Fibroblast of lung (primary cell): Measurements from ENCODE around the gene KLHL33. TPM values are rescaled to one million over a fixed set of nuclear protein-coding genes. Genes with fewer than 3 reads are reported as not detected.

Experiments
- DNase-seq, 2 donors: peaks; one replicate each; pipeline versions ENCODE4 v3.0.0 to v3.0.0-alpha.2; 2010; ENCODE audit warnings: low read depth in 2 of 2
- H2AFZ ChIP-seq: 2 replicates; pipeline ENCODE4 v1.5.1; 2012; ENCODE audit warnings: low read length, control low read depth, inconsistent platforms
- H3K27ac ChIP-seq: 2 replicates; pipeline ENCODE4 v1.5.1; 2011; ENCODE audit warnings: low read length, control low read depth; ENCODE audit not compliant: insufficient read depth
- H3K27me3 ChIP-seq: 2 replicates; pipeline ENCODE4 v1.5.1; 2011; ENCODE audit warnings: mild to moderate bottlenecking, low read length; ENCODE audit not compliant: control insufficient read depth, insufficient read depth
- H3K36me3 ChIP-seq: 2 replicates; pipeline ENCODE4 v1.5.1; 2011; ENCODE audit warnings: low read length; ENCODE audit not compliant: control insufficient read depth, insufficient read depth
- H3K4me1 ChIP-seq: 2 replicates; pipeline ENCODE4 v1.5.1; 2011; ENCODE audit warnings: low read length; ENCODE audit not compliant: control insufficient read depth, insufficient read depth; ENCODE audit errors: extremely low read depth
- H3K4me2 ChIP-seq: 2 replicates; pipeline ENCODE4 v1.5.1; 2011; ENCODE audit warnings: low read length, control low read depth; ENCODE audit not compliant: insufficient read depth; ENCODE audit errors: extremely low read depth
- H3K4me3 ChIP-seq, 4 experiments: fragments of 200-600 bp in 1 of 4; sonication (generic) in 1 of 4; replicated peaks in 1 of 4; 2 replicates each; pipeline ENCODE4 v1.5.1; 2011 to 2016; ENCODE audit warnings: low read length in 4 of 4, low read depth in 3 of 4, mild to moderate bottlenecking in 3 of 4, control low read depth in 2 of 4, inconsistent platforms in 1 of 4, mixed read lengths in 1 of 4; ENCODE audit not compliant: insufficient read depth in 1 of 4; ENCODE audit errors: control extremely low read depth in 1 of 4
- H3K79me2 ChIP-seq: 2 replicates; pipeline ENCODE4 v1.5.1; 2012; ENCODE audit warnings: mild to moderate bottlenecking, low read length, inconsistent platforms; ENCODE audit not compliant: control insufficient read depth, insufficient read depth
- H3K9ac ChIP-seq: 2 replicates; pipeline ENCODE4 v1.5.1; 2011; ENCODE audit warnings: mild to moderate bottlenecking, low read length, control low read depth; ENCODE audit not compliant: insufficient read depth
- H3K9me3 ChIP-seq: 2 replicates; pipeline ENCODE4 v1.5.1; 2012; ENCODE audit warnings: low read depth, low read length; ENCODE audit not compliant: control insufficient read depth, insufficient read depth
- H4K20me1 ChIP-seq: 2 replicates; pipeline ENCODE4 v1.5.1; 2011; ENCODE audit warnings: low read length; ENCODE audit not compliant: control insufficient read depth, insufficient read depth; ENCODE audit errors: extremely low read depth
- EZH2 ChIP-seq: IDR thresholded peaks from 2 replicates; pipeline ENCODE4 v1.5.1; 2012; ENCODE audit warnings: low read length, control low read depth, mild to moderate bottlenecking; ENCODE audit errors: missing control alignments
- polyA plus RNA-seq, 2 donors: library from polyadenylated mRNA; depleted of rRNA in 1 of 2; stranded (reverse) in 1 of 2; unstranded in 1 of 2; fragments of >200 nt; gene quantifications; 2 replicates each; pipeline ENCODE4 v1.2.1, GENCODE V29; 2011 to 2012; ENCODE audit warnings: missing spikeins in 1 of 2
- total RNA-seq: library from RNA; depleted of rRNA; stranded (reverse); fragments of >200 nt; gene quantifications from 2 replicates; pipeline ENCODE4 v1.2.1, GENCODE V29; 2014
- TF ChIP-seq, protein P1 (sequence below), 2 donors: IDR thresholded peaks in 1 of 2; conservative IDR thresholded peaks in 1 of 2; 1 replicate in 1 of 2; 2 replicates in 1 of 2; pipeline ENCODE4 v1.5.1; 2011 to 2012; ENCODE audit warnings: low read length in 2 of 2, control low read depth in 1 of 2, inconsistent platforms in 1 of 2, low read depth in 1 of 2, mild to moderate bottlenecking in 1 of 2

Gene KLHL33
- total and polyA plus RNA-seq, 2 donors (not counting 1 experiment from before 2014, with no cell fraction given), result 0.17 to 1.5 TPM

GRCh38 chr14:20403521-20403920 lies 32.4 kb downstream of the KLHL33 start:
- no peak overlapping the region for H3K4me3 ChIP-seq
- peaks cover 16% of the 10 kb centered on the region for H3K36me3 ChIP-seq
- H3K79me2 ChIP-seq, result no peaks in the 10 kb centered on the region
- H3K27me3 ChIP-seq, result no peaks in the 10 kb centered on the region
- no peak overlapping the region for H3K4me2 ChIP-seq
- no peak for TF ChIP-seq EZH2
- TF ChIP-seq, protein P1, sequence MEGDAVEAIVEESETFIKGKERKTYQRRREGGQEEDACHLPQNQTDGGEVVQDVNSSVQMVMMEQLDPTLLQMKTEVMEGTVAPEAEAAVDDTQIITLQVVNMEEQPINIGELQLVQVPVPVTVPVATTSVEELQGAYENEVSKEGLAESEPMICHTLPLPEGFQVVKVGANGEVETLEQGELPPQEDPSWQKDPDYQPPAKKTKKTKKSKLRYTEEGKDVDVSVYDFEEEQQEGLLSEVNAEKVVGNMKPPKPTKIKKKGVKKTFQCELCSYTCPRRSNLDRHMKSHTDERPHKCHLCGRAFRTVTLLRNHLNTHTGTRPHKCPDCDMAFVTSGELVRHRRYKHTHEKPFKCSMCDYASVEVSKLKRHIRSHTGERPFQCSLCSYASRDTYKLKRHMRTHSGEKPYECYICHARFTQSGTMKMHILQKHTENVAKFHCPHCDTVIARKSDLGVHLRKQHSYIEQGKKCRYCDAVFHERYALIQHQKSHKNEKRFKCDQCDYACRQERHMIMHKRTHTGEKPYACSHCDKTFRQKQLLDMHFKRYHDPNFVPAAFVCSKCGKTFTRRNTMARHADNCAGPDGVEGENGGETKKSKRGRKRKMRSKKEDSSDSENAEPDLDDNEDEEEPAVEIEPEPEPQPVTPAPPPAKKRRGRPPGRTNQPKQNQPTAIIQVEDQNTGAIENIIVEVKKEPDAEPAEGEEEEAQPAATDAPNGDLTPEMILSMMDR (conservative IDR thresholded peaks at IDR 0.05 in 1 of 2, IDR thresholded peaks at IDR 0.05 in 1 of 2; ENCODE audit: low read depth in 1 of 2, low read length in 2 of 2), result no peak
- H3K9me3 ChIP-seq, result no peaks in the 10 kb centered on the region
- no peaks in the 10 kb centered on the region for H3K4me1 ChIP-seq
- no peak overlapping the region for H3K27ac ChIP-seq
- DNase-seq, result no peak
- no peak overlapping the region for H2AFZ ChIP-seq
- H3K9ac ChIP-seq, result no peak overlapping the region
- H4K20me1 ChIP-seq, result no peaks in the 10 kb centered on the region

DNA sequence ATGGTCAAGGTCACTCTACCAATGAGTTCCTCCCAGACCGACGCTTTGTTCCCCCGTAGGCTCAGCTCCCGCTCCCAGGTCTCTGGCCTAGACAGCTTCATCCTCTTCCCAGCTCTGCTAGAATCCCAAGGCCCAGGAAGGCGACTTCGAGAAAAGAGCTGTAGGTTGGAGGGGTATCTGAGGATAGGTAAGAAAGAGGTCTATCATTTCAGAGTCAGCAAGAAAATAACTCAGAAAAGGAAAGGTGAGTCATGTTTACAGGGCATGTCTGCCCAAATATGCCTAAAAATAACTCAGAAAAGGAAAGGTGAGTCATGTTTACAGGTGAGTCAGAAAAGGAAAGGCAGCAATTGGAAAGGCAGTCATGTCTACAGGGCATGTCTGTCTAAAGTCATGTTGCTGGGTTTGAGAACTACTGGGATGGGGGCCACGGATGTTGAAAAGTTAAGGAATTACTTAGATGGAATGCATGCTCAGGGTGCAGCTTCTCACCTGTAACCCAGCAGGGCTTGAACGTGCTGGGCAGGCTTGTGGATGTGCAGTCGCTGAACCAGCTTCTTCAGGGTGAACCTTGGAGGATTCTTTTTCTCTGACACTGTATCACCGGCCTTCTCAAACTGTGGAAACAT lies 34.9 kb downstream of the KLHL33 start:
- Histone ChIP-seq H3K4me1 (no peaks in the 10 kb centered on the region), H3K79me2 (no peaks in the 10 kb centered on the region), H3K4me3 (no peak overlapping the region), H3K27me3 (no peaks in the 10 kb centered on the region), H3K4me2 (no peak overlapping the region), H4K20me1 (no peaks in the 10 kb centered on the region), H3K9me3 (no peaks in the 10 kb centered on the region), H2AFZ (no peak overlapping the region), H3K9ac (no peak overlapping the region), H3K36me3 (peaks cover 9% of the 10 kb centered on the region), H3K27ac (no peak overlapping the region)
- TF ChIP-seq EZH2, result no peak
- TF ChIP-seq, protein P1 (conservative IDR thresholded peaks at IDR 0.05 in 1 of 2, IDR thresholded peaks at IDR 0.05 in 1 of 2; ENCODE audit: low read depth in 1 of 2, low read length in 2 of 2), result no peak
- peak in 1 of 2 donors; percentile 36 for DNase-seq

DNA sequence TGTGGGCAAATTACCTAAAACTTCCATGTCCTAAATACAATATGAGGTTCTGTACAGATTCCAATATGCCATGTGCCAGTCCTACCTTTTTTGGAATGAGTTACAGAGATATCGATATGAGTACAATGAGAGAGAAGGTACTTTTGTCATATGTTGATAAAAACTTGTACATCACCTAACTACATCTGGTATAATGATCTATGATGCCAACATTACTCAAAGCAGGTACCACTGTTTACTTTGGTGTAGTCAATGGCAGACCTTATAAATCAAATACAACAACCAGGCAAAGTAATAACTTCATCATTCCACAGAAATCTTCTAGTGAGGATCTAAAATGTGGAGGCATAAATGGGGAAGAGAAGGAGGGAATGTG lies 35.4 kb downstream of the KLHL33 start:
- Histone ChIP-seq H3K9ac (no peak overlapping the region), H3K27me3 (no peaks in the 10 kb centered on the region), H3K36me3 (peaks cover 9% of the 10 kb centered on the region), H4K20me1 (no peaks in the 10 kb centered on the region), H2AFZ (no peak overlapping the region), H3K4me3 (no peak overlapping the region), H3K27ac (no peak overlapping the region), H3K4me2 (no peak overlapping the region), H3K4me1 (no peaks in the 10 kb centered on the region), H3K9me3 (no peaks in the 10 kb centered on the region), H3K79me2 (no peaks in the 10 kb centered on the region)
- TF ChIP-seq, protein P1 (conservative IDR thresholded peaks at IDR 0.05 in 1 of 2, IDR thresholded peaks at IDR 0.05 in 1 of 2; ENCODE audit: low read depth in 1 of 2, low read length in 2 of 2), result no peak
- TF ChIP-seq EZH2, result no peak
- DNase-seq, result no peak
